HG03469 (cell line): ENCODE data around the gene ZNF155.
"Not testable (repeated sequence)": the region's sequence is repeated elsewhere in the genome, so short reads cannot be mapped to it uniquely, and the experiment has no call there.

Experiments
- ATAC-seq: cut with Tn5 transposase; IDR thresholded peaks from one replicate; pipeline ENCODE4 v1.9.1; 2021; ENCODE audit warnings: mild to moderate bottlenecking, moderate library complexity, moderate number of reproducible peaks; ENCODE audit not compliant: unreplicated experiment

Gene ZNF155

GRCh38 chr19:43983912-43984686, at the start of gene ZNF155:
ZNF155 (plus strand) TSS chr19:43984188; CDS start chr19:43988544, 4,356 bp downstream.
- no peak for ATAC-seq

- peak; percentile 72 for ATAC-seq
These were observed 48.8 kb upstream of the ZNF155 start, which contains the start of gene ZNF45 for GRCh38 chr19:43934985-43935708. ZNF45 (minus strand) TSS chr19:43935282; CDS start chr19:43922185, 13,097 bp downstream.

- no peak for ATAC-seq
These were observed 47.8 kb upstream of the ZNF155 start for GRCh38 chr19:43936188-43936587.

GRCh38 chr19:43939557-43940260, 44.3 kb upstream of the ZNF155 start:
- no peak for ATAC-seq

- ATAC-seq, result no peak
These were observed 43.3 kb upstream of the ZNF155 start for GRCh38 chr19:43940719-43941118.

- no peak for ATAC-seq
These were observed 42.8 kb upstream of the ZNF155 start for GRCh38 chr19:43941209-43941608.

- ATAC-seq, result not testable (repeated sequence)
These were observed 36.6 kb upstream of the ZNF155 start for GRCh38 chr19:43947412-43947811.

- ATAC-seq, result not testable (repeated sequence)
These were observed 34.2 kb upstream of the ZNF155 start for GRCh38 chr19:43949803-43950202.

GRCh38 chr19:43950834-43951645, 32.9 kb upstream of the ZNF155 start, which contains the start of gene ZNF221:
ZNF221 (plus strand) TSS chr19:43951228; CDS start chr19:43962727, 11,499 bp downstream.
- no peak for ATAC-seq

- ATAC-seq, result no peak
These were observed 27.2 kb upstream of the ZNF155 start for GRCh38 chr19:43956827-43957226.

- ATAC-seq, result no peak
These were observed 26.1 kb upstream of the ZNF155 start for GRCh38 chr19:43957891-43958290.

GRCh38 chr19:43960411-43960810, 23.6 kb upstream of the ZNF155 start:
- no peak for ATAC-seq

GRCh38 chr19:43966079-43966694, 17.8 kb upstream of the ZNF155 start:
- no peak for ATAC-seq

GRCh38 chr19:43976732-43977131, 7.3 kb upstream of the ZNF155 start:
- no peak for ATAC-seq

GRCh38 chr19:43983544-43983911, 460 bp upstream of the ZNF155 start:
- ATAC-seq, result no peak

GRCh38 chr19:43984687-43985000, 656 bp downstream of the ZNF155 start:
- ATAC-seq, result no peak

- ATAC-seq, result no peak
These were observed 13.8 kb downstream of the ZNF155 start for GRCh38 chr19:43997631-43998290.

- no peak for ATAC-seq
These were observed 18.2 kb downstream of the ZNF155 start for GRCh38 chr19:44002212-44002565.

- peak; percentile 66 for ATAC-seq
These were observed 18.8 kb downstream of the ZNF155 start, which contains the start of gene ZNF230 for GRCh38 chr19:44002566-44003460. ZNF230 (plus strand) TSS chr19:44002957; CDS start chr19:44007079, 4,122 bp downstream.
